HG02840 (cell line): Measurements from ENCODE around the gene ATXN7.
A peak's percentile ranks its signal among the peaks of the same experiment; 100 is the strongest.

Experiments used
- ATAC-seq: cut with Tn5 transposase; IDR thresholded peaks from one replicate; pipeline ENCODE4 v1.9.1; 2021; ENCODE audit warnings: mild to moderate bottlenecking, moderate library complexity, moderate number of reproducible peaks; ENCODE audit not compliant: unreplicated experiment, low FRiP score

Gene ATXN7

GRCh38 chr3:63931290-63931689 is 67.6 kb downstream of the ATXN7 start:
- no peak for ATAC-seq

- no peak for ATAC-seq
Measured at GRCh38 chr3:63932509-63933212, 69.0 kb downstream of the ATXN7 start.

GRCh38 chr3:63933459-63933858 is 69.8 kb downstream of the ATXN7 start:
- peak; percentile 65 for ATAC-seq

- no peak for ATAC-seq
Measured at GRCh38 chr3:63934041-63934866, 70.6 kb downstream of the ATXN7 start.

GRCh38 chr3:63936925-63937324 is 73.3 kb downstream of the ATXN7 start:
- no peak for ATAC-seq

GRCh38 chr3:63937661-63938651 is 74.3 kb downstream of the ATXN7 start:
- peak; percentile 53 for ATAC-seq

GRCh38 chr3:63940389-63940757 is 76.7 kb downstream of the ATXN7 start:
- no peak for ATAC-seq

- ATAC-seq = no peak
Measured at GRCh38 chr3:63942528-63942927, 78.9 kb downstream of the ATXN7 start.

- ATAC-seq = no peak
Measured at GRCh38 chr3:63943678-63944077, 80.0 kb downstream of the ATXN7 start.

- no peak for ATAC-seq
Measured at GRCh38 chr3:63945558-63946096, 82.0 kb downstream of the ATXN7 start.

- no peak for ATAC-seq
Measured at GRCh38 chr3:63946753-63947152, 83.1 kb downstream of the ATXN7 start.

- ATAC-seq = no peak
Measured at GRCh38 chr3:63947594-63947993, 83.9 kb downstream of the ATXN7 start.

GRCh38 chr3:63949005-63949404 is 85.3 kb downstream of the ATXN7 start:
- ATAC-seq = no peak

GRCh38 chr3:63950698-63951097 is 87.0 kb downstream of the ATXN7 start:
- ATAC-seq = no peak

- ATAC-seq = no peak
Measured at GRCh38 chr3:63951492-63952247, 88.0 kb downstream of the ATXN7 start.

- ATAC-seq = no peak
Measured at GRCh38 chr3:63952248-63952594, 88.6 kb downstream of the ATXN7 start.

GRCh38 chr3:63954182-63954581 is 90.5 kb downstream of the ATXN7 start:
- no peak for ATAC-seq

GRCh38 chr3:63955036-63955650 is 91.5 kb downstream of the ATXN7 start:
- no peak for ATAC-seq

GRCh38 chr3:63955830-63956545 is 92.3 kb downstream of the ATXN7 start:
- no peak for ATAC-seq
